Adipocyte (in vitro differentiated cells): Measurements from ENCODE around the gene ZC2HC1C.
A peak's percentile ranks its signal among the peaks of the same experiment; 100 is the strongest.
"Not testable (repeated sequence)": the region's sequence is repeated elsewhere in the genome, so short reads cannot be mapped to it uniquely, and the experiment has no call there.

Experiments
- DNase-seq: peaks from one replicate; pipeline ENCODE4 v3.0.0-alpha.2; 2015; ENCODE audit warnings: low read depth
- H3K27me3 ChIP-seq: replicated peaks from 2 replicates; pipeline ENCODE4 v1.7.0; 2013; ENCODE audit warnings: mild to moderate bottlenecking, low read length, moderate library complexity; ENCODE audit not compliant: control insufficient read depth, insufficient read depth
- H3K36me3 ChIP-seq: 2 replicates; pipeline ENCODE4 v1.7.0; 2013; ENCODE audit warnings: low read length, mild to moderate bottlenecking, moderate library complexity; ENCODE audit not compliant: control insufficient read depth, insufficient read depth, severe bottlenecking
- H3K4me1 ChIP-seq: 2 replicates; pipeline ENCODE4 v1.7.0; 2013; ENCODE audit warnings: mild to moderate bottlenecking, low read length, moderate library complexity; ENCODE audit not compliant: control insufficient read depth, insufficient read depth
- H3K4me3 ChIP-seq: 2 replicates; pipeline ENCODE4 v1.7.0; 2013; ENCODE audit warnings: mild to moderate bottlenecking, low read length, moderate library complexity
- H3K9ac ChIP-seq: 2 replicates; pipeline ENCODE4 v1.7.0; 2013; ENCODE audit warnings: mild to moderate bottlenecking, low read length, moderate library complexity
- H3K9me3 ChIP-seq: 2 replicates; pipeline ENCODE4 v1.7.0; 2013; ENCODE audit warnings: mild to moderate bottlenecking, low read length, moderate library complexity; ENCODE audit not compliant: control insufficient read depth

The ZC2HC1C gene

GRCh38 chr14:75054421-75054820 is 15.0 kb upstream of the ZC2HC1C start:
- Histone ChIP-seq H3K4me3 (no peak overlapping the region), H3K4me1 (peaks cover 37% of the 10 kb centered on the region), H3K9me3 (no peaks in the 10 kb centered on the region), H3K36me3 (no peaks in the 10 kb centered on the region), H3K27me3 (no peaks in the 10 kb centered on the region), H3K9ac (no peak overlapping the region)
- no peak for DNase-seq

DNA sequence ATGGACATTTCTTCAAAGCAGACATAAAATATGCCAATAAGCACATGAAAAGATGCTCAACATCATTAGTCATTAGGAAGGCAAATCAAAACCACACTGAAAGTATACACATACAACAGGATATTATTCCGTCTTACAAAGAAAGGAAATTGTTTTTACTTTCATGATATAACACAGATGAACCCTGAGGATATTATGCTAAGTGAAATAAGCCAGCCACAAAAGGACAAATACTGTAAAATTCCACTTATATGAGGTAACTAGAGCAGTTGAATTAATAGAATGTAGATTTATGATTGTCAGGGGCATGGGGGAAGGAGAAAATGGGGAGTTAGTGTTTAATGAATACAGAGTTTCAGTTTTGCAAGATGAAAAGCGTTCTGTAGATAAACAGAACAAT is 9.8 kb upstream of the ZC2HC1C start:
- DNase-seq, result peak; percentile 52
- Histone ChIP-seq H3K9me3 (no peaks in the 10 kb centered on the region), H3K36me3 (no peaks in the 10 kb centered on the region), H3K9ac (no peak overlapping the region), H3K4me3 (no peak overlapping the region), H3K27me3 (no peaks in the 10 kb centered on the region), H3K4me1 (peaks cover 14% of the 10 kb centered on the region)

- Histone ChIP-seq H3K4me3 (no peak overlapping the region), H3K9me3 (no peaks in the 10 kb centered on the region), H3K9ac (no peak overlapping the region), H3K27me3 (no peaks in the 10 kb centered on the region), H3K4me1 (peaks cover 11% of the 10 kb centered on the region), H3K36me3 (no peaks in the 10 kb centered on the region)
- no peak for DNase-seq
Observed at GRCh38 chr14:75060420-75060819, 9.0 kb upstream of the ZC2HC1C start.

DNA sequence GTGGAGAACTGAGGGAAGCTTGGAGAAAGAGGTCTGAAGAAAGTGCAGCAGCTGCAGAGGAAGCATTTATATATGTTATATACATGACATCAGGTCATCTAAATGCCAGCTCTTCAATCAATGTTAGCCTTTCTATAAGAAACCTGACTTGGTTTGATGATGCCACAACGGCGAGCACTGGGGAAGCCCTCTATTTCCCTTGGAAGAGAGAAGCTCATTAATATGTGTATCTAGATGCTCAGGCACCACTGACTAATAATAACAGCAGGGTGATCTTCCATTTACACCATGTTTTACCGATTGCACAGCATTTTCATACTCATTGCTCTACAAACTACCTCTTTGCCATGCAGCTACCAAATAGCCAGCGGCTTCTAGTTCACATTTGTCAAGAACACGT is 6.4 kb upstream of the ZC2HC1C start:
- Histone ChIP-seq H3K4me1 (peaks cover 7% of the 10 kb centered on the region), H3K4me3 (peak overlapping the region; percentile 98), H3K9me3 (no peaks in the 10 kb centered on the region), H3K36me3 (no peaks in the 10 kb centered on the region), H3K27me3 (no peaks in the 10 kb centered on the region), H3K9ac (peak overlapping the region; percentile 88)
- DNase-seq, result no peak

DNA sequence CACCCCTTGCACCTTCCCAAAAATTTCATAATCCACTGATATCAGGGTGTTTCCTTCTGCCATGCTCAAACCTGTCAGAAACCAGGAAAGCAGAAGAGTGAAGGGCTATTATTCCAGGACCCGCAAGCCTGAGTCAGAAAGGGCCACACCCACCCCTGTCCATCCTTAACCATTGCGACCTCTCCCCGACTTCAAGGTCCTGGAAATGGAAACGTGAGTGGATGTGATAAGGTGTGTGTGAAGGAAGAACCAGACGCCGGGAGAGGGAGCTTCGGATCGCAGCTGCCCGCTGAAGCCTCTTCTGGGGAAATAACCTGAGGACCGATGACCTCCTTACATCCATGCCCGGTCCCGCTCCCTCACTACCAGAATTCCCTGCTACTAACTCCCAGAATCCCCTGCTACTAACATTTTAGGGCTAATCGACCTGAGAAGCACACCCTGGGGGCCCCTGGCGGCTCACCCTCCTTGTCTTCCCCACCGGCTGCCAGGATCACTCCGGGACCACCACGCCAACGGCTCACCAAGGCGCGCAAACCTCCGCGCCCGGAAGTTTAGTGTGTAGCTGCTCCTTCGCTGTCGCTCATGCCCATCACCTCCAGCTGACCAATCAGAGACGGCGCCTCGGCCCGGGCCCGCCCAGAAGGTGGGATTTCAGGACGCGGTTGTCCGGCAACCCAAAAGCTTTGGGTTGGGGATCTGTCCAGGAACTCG is 5.8 kb upstream of the ZC2HC1C start, which contains the start of gene ACYP1:
TSS of gene ACYP1 (minus strand) at position 534 of the 714 bp plus-strand sequence. CDS start at position 63, 471 bp downstream.
- no peaks in the 10 kb centered on the region for H3K9me3 ChIP-seq
- peak within 1 kb of the TSS; percentile 98 for H3K4me3 ChIP-seq
- peak; percentile 95 for DNase-seq
- no peaks in the 10 kb centered on the region for H3K27me3 ChIP-seq
- peaks cover 11% of the 10 kb centered on the region for H3K4me1 ChIP-seq
- H3K9ac ChIP-seq, result peak within 1 kb of the TSS; percentile 88
- no peaks in the 10 kb centered on the region for H3K36me3 ChIP-seq

- Histone ChIP-seq H3K27me3 (no peaks in the 10 kb centered on the region), H3K9ac (peak overlapping the region; percentile 88), H3K36me3 (no peaks in the 10 kb centered on the region), H3K9me3 (no peaks in the 10 kb centered on the region), H3K4me3 (peak overlapping the region; percentile 98), H3K4me1 (peaks cover 14% of the 10 kb centered on the region)
- no peak for DNase-seq
Observed at GRCh38 chr14:75064205-75064567, 5.3 kb upstream of the ZC2HC1C start.

GRCh38 chr14:75066691-75067090 is 2.8 kb upstream of the ZC2HC1C start:
- H3K27me3 ChIP-seq, result no peaks in the 10 kb centered on the region
- no peak overlapping the region for H3K4me3 ChIP-seq
- H3K9ac ChIP-seq, result no peak overlapping the region
- no peak for DNase-seq
- H3K36me3 ChIP-seq, result no peaks in the 10 kb centered on the region
- H3K9me3 ChIP-seq, result no peaks in the 10 kb centered on the region
- peaks cover 26% of the 10 kb centered on the region for H3K4me1 ChIP-seq

GRCh38 chr14:75067212-75067611 is 2.2 kb upstream of the ZC2HC1C start:
- Histone ChIP-seq H3K27me3 (no peaks in the 10 kb centered on the region), H3K4me1 (peaks cover 26% of the 10 kb centered on the region), H3K9ac (no peak overlapping the region), H3K9me3 (no peaks in the 10 kb centered on the region), H3K4me3 (no peak overlapping the region), H3K36me3 (no peaks in the 10 kb centered on the region)
- DNase-seq, result no peak

- not testable (repeated sequence) for H3K9ac ChIP-seq, DNase-seq, H3K36me3 ChIP-seq, H3K9me3 ChIP-seq, H3K4me3 ChIP-seq, H3K27me3 ChIP-seq
- H3K4me1 ChIP-seq, result peaks cover 26% of the 10 kb centered on the region
Observed at GRCh38 chr14:75067765-75068164, 1.7 kb upstream of the ZC2HC1C start.

- no peak for DNase-seq
- Histone ChIP-seq H3K4me1 (peaks cover 21% of the 10 kb centered on the region), H3K9ac (peak overlapping the region; percentile 84), H3K4me3 (peak overlapping the region; percentile 82), H3K36me3 (no peaks in the 10 kb centered on the region), H3K27me3 (no peaks in the 10 kb centered on the region), H3K9me3 (no peaks in the 10 kb centered on the region)
Observed at GRCh38 chr14:75068294-75069120, 934 bp upstream of the ZC2HC1C start.

DNA sequence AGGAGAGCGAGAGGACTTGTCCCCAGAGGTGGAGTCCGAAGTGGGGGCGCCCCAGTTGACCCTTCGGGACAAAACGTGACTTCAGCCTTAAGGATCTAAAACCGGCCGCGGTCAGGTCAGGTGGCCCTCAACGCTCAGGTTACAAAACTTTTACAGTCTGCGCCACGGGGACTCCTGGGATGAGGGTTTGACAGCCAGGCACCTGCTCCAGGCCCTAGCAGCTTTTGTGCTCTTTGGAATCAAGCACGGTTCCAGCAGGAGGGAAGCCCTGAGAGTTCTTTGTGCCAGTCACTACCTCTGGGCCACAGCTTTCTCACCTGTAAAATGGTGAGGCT is 337 bp downstream of the ZC2HC1C start:
- Histone ChIP-seq H3K9ac (peak overlapping the region; percentile 84), H3K9me3 (no peaks in the 10 kb centered on the region), H3K4me1 (peaks cover 19% of the 10 kb centered on the region), H3K4me3 (peak overlapping the region; percentile 82), H3K27me3 (no peaks in the 10 kb centered on the region), H3K36me3 (no peaks in the 10 kb centered on the region)
- no peak for DNase-seq
